ENCODE measurements around the gene TPSD1. TPM values are rescaled to one million over a fixed set of nuclear protein-coding genes. Genes with fewer than 3 reads are reported as not detected.

Gene TPSD1
- polyA plus RNA-seq, 1 donor (not counting 4 experiments of a cell fraction or from before 2014, with no cell fraction given) = not detected

DNA sequence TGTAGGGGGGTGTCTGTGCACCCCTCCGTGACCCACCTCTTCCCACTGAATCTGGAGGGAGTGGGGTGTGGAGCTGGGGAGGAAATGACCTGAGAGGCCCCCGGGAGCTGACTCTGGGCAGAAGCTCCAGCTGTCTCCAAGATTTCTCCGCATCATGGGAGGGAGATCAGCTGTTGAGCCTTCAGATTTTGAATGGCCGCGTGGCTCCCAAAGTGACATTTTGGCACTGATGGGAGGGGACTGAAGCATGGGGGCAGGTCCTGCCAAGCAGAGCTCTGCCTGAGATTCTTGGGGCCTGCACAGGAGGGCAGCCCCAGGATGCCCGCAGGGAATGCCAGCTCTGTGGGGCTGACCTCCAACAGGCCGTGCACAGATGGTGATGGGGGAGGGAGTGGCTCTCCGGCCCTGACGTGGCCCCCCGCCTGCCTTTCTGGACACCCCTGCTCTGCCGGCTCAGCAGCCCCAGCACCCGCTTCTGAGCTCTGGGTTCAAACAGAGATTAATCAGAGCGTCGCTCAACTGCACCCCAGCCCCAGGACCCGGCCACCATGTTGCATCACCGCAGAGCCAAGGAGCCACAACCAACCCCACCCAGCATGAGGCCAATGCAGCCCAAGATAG lies 28.2 kb downstream of the TPSD1 start:
- Histone ChIP-seq H3K79me2 (ENCODE audit: control insufficient read depth, insufficient read depth, low read length) (no peaks in the 10 kb centered on the region), H3K27ac (ENCODE audit: control insufficient read depth, insufficient read depth, low read length) (no peak overlapping the region), H3K4me2 (ENCODE audit: control insufficient read depth, extremely low read depth, insufficient read depth, low read depth, low read length) (no peak overlapping the region), H3K27me3 (ENCODE audit: control insufficient read depth, extremely low read depth, insufficient read depth, low read length) (peaks cover 35% of the 10 kb centered on the region), H2AFZ (ENCODE audit: control insufficient read depth, low read length) (no peak overlapping the region), H3K9ac (ENCODE audit: control insufficient read depth, extremely low read depth, insufficient read depth, low read length) (no peak overlapping the region), H3K4me3 (ENCODE audit: control insufficient read depth in 2 of 3, extremely low read depth in 1 of 3, insufficient read depth in 2 of 3, low read depth in 1 of 3, low read length in 3 of 3) (no peak overlapping the region), H3K36me3 (ENCODE audit: control insufficient read depth in 2 of 2, extremely low read depth in 1 of 2, insufficient read depth in 2 of 2, low read length in 2 of 2) (no peaks in the 10 kb centered on the region), H3K4me1 (ENCODE audit: control insufficient read depth, extremely low read depth, insufficient read depth, low read length) (no peaks in the 10 kb centered on the region), H3K9me3 (ENCODE audit: control insufficient read depth, low read depth, low read length) (no peaks in the 10 kb centered on the region), H3K9me1 (ENCODE audit: control insufficient read depth, extremely low read depth, insufficient read depth, low read length) (no peaks in the 10 kb centered on the region), H4K20me1 (ENCODE audit: control insufficient read depth, extremely low read depth, insufficient read depth, low read length) (no peaks in the 10 kb centered on the region)
- dilution Hi-C loops (cut with MboI; ENCODE audit: extremely low pct_ligation_motif_present, low sequenced_read_pairs) = no loop called here
- DNase-seq (ENCODE audit: low read depth, low spot score) (no peak), FAIRE-seq (no peak)
- TF ChIP-seq, protein P1, sequence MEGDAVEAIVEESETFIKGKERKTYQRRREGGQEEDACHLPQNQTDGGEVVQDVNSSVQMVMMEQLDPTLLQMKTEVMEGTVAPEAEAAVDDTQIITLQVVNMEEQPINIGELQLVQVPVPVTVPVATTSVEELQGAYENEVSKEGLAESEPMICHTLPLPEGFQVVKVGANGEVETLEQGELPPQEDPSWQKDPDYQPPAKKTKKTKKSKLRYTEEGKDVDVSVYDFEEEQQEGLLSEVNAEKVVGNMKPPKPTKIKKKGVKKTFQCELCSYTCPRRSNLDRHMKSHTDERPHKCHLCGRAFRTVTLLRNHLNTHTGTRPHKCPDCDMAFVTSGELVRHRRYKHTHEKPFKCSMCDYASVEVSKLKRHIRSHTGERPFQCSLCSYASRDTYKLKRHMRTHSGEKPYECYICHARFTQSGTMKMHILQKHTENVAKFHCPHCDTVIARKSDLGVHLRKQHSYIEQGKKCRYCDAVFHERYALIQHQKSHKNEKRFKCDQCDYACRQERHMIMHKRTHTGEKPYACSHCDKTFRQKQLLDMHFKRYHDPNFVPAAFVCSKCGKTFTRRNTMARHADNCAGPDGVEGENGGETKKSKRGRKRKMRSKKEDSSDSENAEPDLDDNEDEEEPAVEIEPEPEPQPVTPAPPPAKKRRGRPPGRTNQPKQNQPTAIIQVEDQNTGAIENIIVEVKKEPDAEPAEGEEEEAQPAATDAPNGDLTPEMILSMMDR (optimal IDR thresholded peaks at IDR 0.05 in 1 of 3, IDR thresholded peaks at IDR 0.05 in 1 of 3, conservative IDR thresholded peaks at IDR 0.05 in 1 of 3; ENCODE audit: extremely low read depth in 1 of 3, insufficient read depth in 2 of 3, low read length in 3 of 3) = no peak
- TF ChIP-seq EZH2 (IDR thresholded peaks at IDR 0.05; ENCODE audit: low read length) = no peak

DNA sequence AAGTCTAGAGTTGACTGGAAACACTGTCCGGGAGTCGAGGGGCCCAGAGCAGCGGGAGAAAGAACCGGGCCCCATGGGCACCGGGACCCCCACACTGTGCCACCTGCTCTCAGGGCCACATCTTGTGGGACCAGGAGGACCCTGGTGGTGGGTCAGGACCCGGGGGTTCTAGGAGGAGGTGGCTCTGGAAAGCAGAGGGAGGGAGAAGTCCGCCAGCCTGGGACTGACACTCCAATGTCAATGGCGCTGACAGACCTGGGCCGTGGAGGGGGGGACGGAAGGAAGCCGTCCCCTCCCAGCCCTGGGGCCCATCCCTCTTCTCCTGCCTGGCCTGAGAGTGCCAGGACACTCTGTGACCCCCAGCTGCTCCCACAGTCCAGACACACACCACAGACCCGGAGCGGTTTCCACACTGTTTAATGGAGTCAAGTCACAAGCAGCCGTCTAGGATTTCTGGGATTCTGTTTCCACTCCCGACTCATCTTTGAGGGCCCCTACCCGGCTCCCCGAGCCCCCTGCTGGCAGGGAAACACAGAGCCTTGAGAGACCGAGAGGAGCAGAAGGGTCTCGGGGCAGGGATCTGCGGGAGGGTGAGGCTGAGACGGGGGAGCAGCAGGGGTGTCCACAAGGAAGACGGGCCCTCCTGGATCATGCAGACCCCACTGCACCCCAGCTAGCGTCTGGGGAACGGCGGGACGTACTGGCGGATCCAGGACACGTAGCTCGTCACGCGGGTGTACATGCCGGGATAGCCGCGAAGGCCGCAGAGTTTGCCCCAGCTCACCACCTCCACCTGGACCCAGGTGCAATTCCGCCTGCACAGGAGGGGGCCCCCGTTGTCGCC lies 30.0 kb downstream of the TPSD1 start:
- Histone ChIP-seq H3K36me3 (ENCODE audit: control insufficient read depth in 2 of 2, extremely low read depth in 1 of 2, insufficient read depth in 2 of 2, low read length in 2 of 2) (no peaks in the 10 kb centered on the region), H3K4me1 (ENCODE audit: control insufficient read depth, extremely low read depth, insufficient read depth, low read length) (no peaks in the 10 kb centered on the region), H4K20me1 (ENCODE audit: control insufficient read depth, extremely low read depth, insufficient read depth, low read length) (no peaks in the 10 kb centered on the region), H2AFZ (ENCODE audit: control insufficient read depth, low read length) (no peak overlapping the region), H3K27ac (ENCODE audit: control insufficient read depth, insufficient read depth, low read length) (no peak overlapping the region), H3K4me3 (ENCODE audit: control insufficient read depth in 2 of 3, extremely low read depth in 1 of 3, insufficient read depth in 2 of 3, low read depth in 1 of 3, low read length in 3 of 3) (no peak overlapping the region), H3K9ac (ENCODE audit: control insufficient read depth, extremely low read depth, insufficient read depth, low read length) (no peak overlapping the region), H3K79me2 (ENCODE audit: control insufficient read depth, insufficient read depth, low read length) (no peaks in the 10 kb centered on the region), H3K27me3 (ENCODE audit: control insufficient read depth, extremely low read depth, insufficient read depth, low read length) (peaks cover 47% of the 10 kb centered on the region), H3K9me1 (ENCODE audit: control insufficient read depth, extremely low read depth, insufficient read depth, low read length) (no peaks in the 10 kb centered on the region), H3K9me3 (ENCODE audit: control insufficient read depth, low read depth, low read length) (no peaks in the 10 kb centered on the region), H3K4me2 (ENCODE audit: control insufficient read depth, extremely low read depth, insufficient read depth, low read depth, low read length) (no peak overlapping the region)
- FAIRE-seq (no peak), DNase-seq (ENCODE audit: low read depth, low spot score) (no peak)
- dilution Hi-C loops (cut with MboI; ENCODE audit: extremely low pct_ligation_motif_present, low sequenced_read_pairs) = no loop called here
- TF ChIP-seq, protein P1 (optimal IDR thresholded peaks at IDR 0.05 in 1 of 3, IDR thresholded peaks at IDR 0.05 in 1 of 3, conservative IDR thresholded peaks at IDR 0.05 in 1 of 3; ENCODE audit: extremely low read depth in 1 of 3, insufficient read depth in 2 of 3, low read length in 3 of 3) = no peak
- no peak for TF ChIP-seq EZH2 (IDR thresholded peaks at IDR 0.05; ENCODE audit: low read length)
